ENCODE results near the gene SUGCT. TPM values are rescaled to one million over a fixed set of nuclear protein-coding genes. Genes with fewer than 3 reads are reported as not detected.

SUGCT gene
- total RNA-seq, 1 donor from 2014 or later, result 0.79 TPM

GRCh38 chr7:40811666-40812065, 676.9 kb downstream of the SUGCT start:
- no peak for DNase-seq (ENCODE audit: low read depth in 2 of 2)

- no peak for DNase-seq (ENCODE audit: low read depth in 2 of 2)
Observed at GRCh38 chr7:40815022-40815421, 680.2 kb downstream of the SUGCT start.

GRCh38 chr7:40815512-40815911, 680.7 kb downstream of the SUGCT start:
- no peak for DNase-seq (ENCODE audit: low read depth in 2 of 2)

GRCh38 chr7:40822861-40823260, 688.1 kb downstream of the SUGCT start:
- no peak for DNase-seq (ENCODE audit: low read depth in 2 of 2)

GRCh38 chr7:40824461-40824860, 689.7 kb downstream of the SUGCT start:
- no peak for DNase-seq (ENCODE audit: low read depth in 2 of 2)

- no peak for DNase-seq (ENCODE audit: low read depth in 2 of 2)
Observed at GRCh38 chr7:40826411-40827221, 691.8 kb downstream of the SUGCT start.

- no peak for DNase-seq (ENCODE audit: low read depth in 2 of 2)
Observed at GRCh38 chr7:40827222-40828085, 692.6 kb downstream of the SUGCT start.

- DNase-seq (ENCODE audit: low read depth in 2 of 2), result no peak
Observed at GRCh38 chr7:40828686-40829600, 694.1 kb downstream of the SUGCT start.

- DNase-seq (ENCODE audit: low read depth in 2 of 2), result no peak
Observed at GRCh38 chr7:40833191-40833887, 698.5 kb downstream of the SUGCT start.

GRCh38 chr7:40833888-40834234, 699.1 kb downstream of the SUGCT start:
- peak; percentile 6 to 45 for DNase-seq (ENCODE audit: low read depth in 2 of 2)

- DNase-seq (ENCODE audit: low read depth in 2 of 2), result no peak
Observed at GRCh38 chr7:40836218-40836617, 701.4 kb downstream of the SUGCT start.

GRCh38 chr7:40839881-40840280, 705.1 kb downstream of the SUGCT start:
- no peak for DNase-seq (ENCODE audit: low read depth in 2 of 2)

- no peak for DNase-seq (ENCODE audit: low read depth in 2 of 2)
Observed at GRCh38 chr7:40840990-40841389, 706.2 kb downstream of the SUGCT start.

- DNase-seq (ENCODE audit: low read depth in 2 of 2), result no peak
Observed at GRCh38 chr7:40842641-40843040, 707.8 kb downstream of the SUGCT start.

- no peak for DNase-seq (ENCODE audit: low read depth in 2 of 2)
Observed at GRCh38 chr7:40843338-40843985, 708.7 kb downstream of the SUGCT start.

GRCh38 chr7:40845943-40846342, 711.1 kb downstream of the SUGCT start:
- no peak for DNase-seq (ENCODE audit: low read depth in 2 of 2)

GRCh38 chr7:40847921-40848320, 713.1 kb downstream of the SUGCT start:
- DNase-seq (ENCODE audit: low read depth in 2 of 2), result no peak

GRCh38 chr7:40848541-40849221, 713.9 kb downstream of the SUGCT start:
- DNase-seq (ENCODE audit: low read depth in 2 of 2), result no peak

GRCh38 chr7:40850017-40850416, 715.2 kb downstream of the SUGCT start:
- DNase-seq (ENCODE audit: low read depth in 2 of 2), result no peak

- no peak for DNase-seq (ENCODE audit: low read depth in 2 of 2)
Observed at GRCh38 chr7:40851001-40851400, 716.2 kb downstream of the SUGCT start.

Data from lung microvascular endothelial cell (primary cell).